OCI-M2 (cell line): ENCODE measurements around the gene GJB6.
"Not testable (repeated sequence)": the region's sequence is repeated elsewhere in the genome, so short reads cannot be mapped to it uniquely, and the experiment has no call there.

Experiments used
- DNase-seq: peaks from one replicate; lab custom pipeline; 2025; ENCODE audit not compliant: unreplicated experiment; lab: John Stamatoyannopoulos, UW

Gene GJB6

DNA sequence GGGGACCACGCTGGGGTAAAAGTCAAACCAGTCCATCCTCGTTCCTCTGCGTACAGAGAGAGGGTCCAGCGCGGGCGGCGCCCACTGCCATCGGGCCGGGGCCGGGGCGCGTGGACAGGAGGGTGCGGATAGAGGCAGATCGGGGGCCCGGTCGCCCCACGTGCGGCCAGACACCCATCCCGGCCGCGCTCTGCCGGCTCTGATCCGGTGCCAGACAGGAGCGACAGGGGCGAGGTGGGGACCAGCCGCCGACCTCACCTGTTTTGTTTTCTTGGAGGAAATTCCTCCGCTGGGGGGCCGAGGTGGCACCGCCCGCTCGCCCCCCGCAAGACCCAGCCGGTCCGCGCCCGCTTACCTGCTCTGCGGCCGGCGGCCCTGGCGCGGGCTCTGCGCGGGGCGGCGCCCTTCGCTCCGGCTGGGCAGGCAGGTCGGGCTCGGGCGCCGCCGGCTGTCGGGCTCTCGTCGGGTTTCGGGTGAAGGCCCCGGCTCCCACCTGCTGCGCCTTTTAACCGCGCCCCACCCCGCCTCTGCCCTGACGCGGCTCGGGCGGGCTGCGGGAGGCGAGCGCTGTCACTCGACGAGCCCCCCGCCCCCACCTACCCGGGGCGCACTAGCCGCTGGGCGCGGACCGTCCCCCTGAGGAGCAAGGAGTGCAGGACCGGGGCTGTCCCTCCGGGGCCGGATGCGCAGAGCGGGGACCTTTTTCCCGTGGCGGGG lies at the start of gene GJB6:
GJB6 (minus strand) TSS at position 481 of the 717 bp plus-strand sequence. CDS start 8,839 bp downstream, outside the sequence.
- no peak for DNase-seq

GRCh38 chr13:20276901-20277300 lies 44.8 kb upstream of the GJB6 start:
- not testable (repeated sequence) for DNase-seq

- no peak for DNase-seq
Observed at GRCh38 chr13:20274466-20274865, 42.3 kb upstream of the GJB6 start.

GRCh38 chr13:20272588-20273171 lies 40.6 kb upstream of the GJB6 start:
- no peak for DNase-seq

DNA sequence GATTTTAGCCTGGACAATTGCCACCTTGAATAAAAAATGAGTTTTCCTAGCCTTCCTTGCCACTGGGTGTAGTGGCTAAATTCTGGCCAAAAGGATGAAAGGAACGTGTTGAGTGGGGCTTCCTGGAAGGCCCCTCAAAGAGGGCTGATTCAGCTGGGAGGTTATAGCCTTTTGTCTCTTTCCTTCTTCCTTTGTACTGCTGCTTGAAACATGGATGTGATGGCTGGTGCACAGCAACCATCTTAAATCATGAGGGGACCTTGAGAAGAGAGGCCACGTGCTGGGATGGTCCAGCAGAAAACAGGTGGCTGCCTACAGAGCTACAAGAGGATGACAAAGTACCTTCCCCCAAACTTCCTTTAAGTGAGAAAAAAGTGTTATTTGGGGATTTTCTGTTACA lies 40.0 kb upstream of the GJB6 start:
- no peak for DNase-seq

DNA sequence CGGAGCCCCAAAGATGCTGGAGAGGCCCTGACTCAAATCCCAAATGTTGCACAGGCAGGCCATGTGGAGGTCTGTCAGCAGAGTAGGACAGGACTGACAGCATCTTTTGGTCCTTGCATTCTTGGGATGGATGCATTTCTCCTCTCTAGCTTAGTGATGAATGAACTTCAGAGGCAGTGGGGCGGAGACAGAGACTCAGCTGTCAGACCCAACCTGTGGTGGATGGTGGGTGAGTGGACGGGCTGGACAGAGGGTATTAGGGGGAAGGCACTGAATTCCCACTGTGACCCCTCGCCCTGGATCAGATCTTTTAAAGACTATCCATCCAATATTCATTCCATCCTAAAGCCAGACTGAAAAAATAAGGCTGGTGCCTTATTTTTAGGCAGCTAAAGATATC lies 39.3 kb upstream of the GJB6 start:
- no peak for DNase-seq

- DNase-seq, result no peak
Observed at GRCh38 chr13:20270163-20270865, 38.2 kb upstream of the GJB6 start.

GRCh38 chr13:20264271-20265018 lies 32.3 kb upstream of the GJB6 start:
- DNase-seq, result no peak

DNA sequence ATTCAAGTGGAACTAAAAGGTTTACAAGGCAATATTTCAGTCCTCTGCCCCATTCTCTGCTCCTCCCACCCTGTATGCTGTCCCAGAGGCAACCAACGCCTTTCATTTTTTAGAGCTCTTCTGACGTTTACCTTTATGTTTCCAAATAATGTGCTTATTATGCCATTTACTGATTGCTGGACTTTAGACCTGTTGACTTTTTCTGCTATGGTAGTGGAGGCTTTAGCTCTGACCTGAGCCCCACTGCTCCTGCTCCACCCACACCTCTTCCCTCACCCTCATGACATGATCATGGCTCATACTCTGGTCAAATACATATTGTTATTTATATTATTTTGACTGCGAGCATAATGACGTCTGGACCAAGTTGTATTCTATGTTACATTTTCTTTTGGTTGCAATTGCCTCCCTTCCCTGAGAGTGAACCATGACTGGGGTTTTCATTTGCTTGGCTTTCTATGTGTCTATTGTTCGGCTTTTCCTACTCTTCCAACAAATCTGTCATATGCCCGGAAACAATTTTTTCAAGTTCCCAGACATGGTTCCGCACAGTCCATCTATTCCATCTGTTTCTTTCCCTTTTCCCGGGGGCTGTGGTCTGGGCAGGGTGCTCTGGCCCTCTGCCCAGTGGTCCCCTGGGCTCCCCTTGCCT lies 31.4 kb upstream of the GJB6 start:
- no peak for DNase-seq

GRCh38 chr13:20258963-20259288 lies 26.8 kb upstream of the GJB6 start:
- DNase-seq, result no peak

GRCh38 chr13:20258208-20258962 lies 26.3 kb upstream of the GJB6 start:
- DNase-seq, result no peak

- no peak for DNase-seq
Observed at GRCh38 chr13:20254076-20254475, 22.0 kb upstream of the GJB6 start.

GRCh38 chr13:20249913-20250312 lies 17.8 kb upstream of the GJB6 start:
- no peak for DNase-seq

DNA sequence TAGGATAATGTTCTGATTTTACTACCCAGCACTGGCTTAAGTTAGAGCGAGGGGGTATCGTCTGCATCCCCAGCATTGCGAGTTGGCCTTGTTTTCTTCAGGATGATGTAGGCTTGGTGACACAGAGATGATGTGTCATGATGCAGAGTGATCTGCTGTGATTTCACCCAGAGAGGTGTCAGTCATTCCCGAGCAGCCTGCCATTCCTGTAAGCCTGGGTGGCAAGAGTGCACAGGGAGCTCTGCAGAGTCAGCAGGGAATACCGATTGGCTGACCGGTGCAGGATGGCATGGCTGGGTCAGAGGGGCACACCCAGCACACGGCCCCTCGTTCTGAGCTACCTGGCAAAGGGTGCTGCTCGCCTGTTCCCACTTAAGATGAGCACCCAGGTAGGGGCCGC lies 15.8 kb upstream of the GJB6 start:
- no peak for DNase-seq

- no peak for DNase-seq
Observed at GRCh38 chr13:20247403-20247802, 15.3 kb upstream of the GJB6 start.

- no peak for DNase-seq
Observed at GRCh38 chr13:20241593-20241992, 9.5 kb upstream of the GJB6 start.

GRCh38 chr13:20239748-20240147 lies 7.6 kb upstream of the GJB6 start:
- no peak for DNase-seq

GRCh38 chr13:20232556-20233277 lies 598 bp upstream of the GJB6 start:
- no peak for DNase-seq

- DNase-seq, result no peak
Observed at GRCh38 chr13:20230913-20231838, 943 bp downstream of the GJB6 start.
